GM19463 (cell line): Measurements from ENCODE around the gene SFT2D3.

Experiments
- ATAC-seq: cut with Tn5 transposase; IDR thresholded peaks from one replicate; pipeline ENCODE4 v1.9.1; 2021; ENCODE audit warnings: mild to moderate bottlenecking, moderate library complexity; ENCODE audit not compliant: unreplicated experiment

SFT2D3 gene

DNA sequence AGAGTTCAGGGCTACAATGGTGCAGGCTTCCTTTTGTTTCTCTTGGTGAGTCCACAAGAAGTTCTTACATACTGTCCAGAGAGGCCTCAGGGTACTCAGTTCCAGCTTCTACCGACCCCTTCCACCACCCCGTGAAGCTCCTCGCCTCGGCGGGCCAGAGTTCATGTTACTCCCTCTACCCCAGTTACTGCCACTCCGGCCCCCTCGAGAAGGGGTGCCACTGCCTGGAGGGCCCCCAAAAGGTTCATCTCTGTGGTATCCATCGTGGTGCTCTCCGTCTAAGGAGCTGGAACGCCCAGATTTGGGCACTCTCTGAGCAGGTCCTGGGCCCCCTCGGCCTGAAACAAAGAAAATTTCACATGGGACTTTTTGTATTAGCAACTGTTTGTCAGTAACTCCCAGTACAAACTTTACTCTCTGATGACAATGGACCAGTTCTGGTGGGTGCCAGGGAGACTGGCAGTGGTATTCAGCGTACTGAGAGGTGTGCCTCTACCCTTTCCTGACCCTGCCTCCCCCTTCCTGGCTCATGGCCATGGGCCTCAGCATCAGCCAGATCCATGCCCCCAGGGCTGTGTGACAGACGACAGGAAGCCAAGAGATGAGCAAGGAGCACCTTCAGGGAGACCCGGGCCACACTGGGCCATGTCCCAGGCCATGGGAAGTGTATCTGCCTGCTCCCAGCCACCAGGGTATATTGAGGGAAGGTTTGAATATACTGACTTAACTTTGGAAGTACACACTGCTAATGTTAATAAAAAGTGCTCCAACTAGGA, 5.1 kb downstream of the SFT2D3 start:
- ATAC-seq, result no peak

DNA sequence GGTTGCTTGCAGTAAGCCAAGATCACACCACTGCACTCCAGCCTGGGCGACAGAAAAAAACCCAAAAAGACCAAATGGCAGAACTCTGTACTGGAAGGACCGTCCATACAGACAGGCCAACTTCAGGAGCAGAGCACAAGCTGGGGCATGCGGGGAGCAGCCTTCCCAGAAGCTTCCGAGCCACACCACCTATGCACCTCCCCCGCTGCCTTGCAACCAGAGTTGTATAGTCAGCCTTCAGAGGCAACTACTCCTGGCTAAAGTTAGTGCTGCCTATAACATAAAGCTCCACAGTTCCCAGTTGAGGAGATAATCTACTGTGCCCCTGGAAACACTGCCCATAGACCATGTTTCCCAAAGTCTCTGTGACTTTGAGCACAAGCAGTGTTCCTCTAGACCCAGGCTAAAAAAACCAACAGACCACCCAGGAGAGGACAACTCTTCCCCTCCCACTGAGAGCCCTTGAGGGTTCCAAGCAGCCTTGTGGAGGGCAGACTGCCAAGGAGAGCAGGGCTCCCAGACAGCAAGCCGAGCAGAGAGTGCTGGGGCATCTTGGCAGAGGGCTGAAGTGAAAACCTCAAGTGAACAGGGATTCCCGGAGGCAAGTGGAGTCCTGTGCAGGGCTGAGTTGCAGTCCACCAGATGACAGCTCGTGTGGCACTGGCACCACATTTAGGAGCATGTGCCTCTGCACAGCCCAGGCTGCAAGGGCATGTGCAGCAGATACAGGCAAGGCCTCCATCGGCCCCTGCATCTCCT, 6.8 kb downstream of the SFT2D3 start:
- no peak for ATAC-seq

DNA sequence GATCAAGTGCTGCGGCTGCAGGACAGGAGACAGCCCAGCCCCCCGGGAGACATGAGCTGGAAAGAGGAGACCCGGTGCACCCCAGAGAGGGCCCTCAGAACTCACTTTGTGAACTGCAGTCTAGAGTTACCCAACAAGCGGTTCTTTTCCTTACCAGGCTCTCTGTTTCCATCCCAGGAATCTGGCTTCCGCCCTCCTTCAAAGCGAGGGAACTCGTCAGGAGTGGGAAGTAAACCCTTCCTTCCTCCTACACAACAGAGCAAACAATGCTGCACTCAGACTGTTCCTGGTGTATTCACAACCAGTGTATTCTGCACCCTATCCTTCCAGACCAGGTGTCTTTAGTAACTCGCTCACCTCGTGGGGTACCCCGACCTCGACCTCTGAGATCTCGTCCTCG, 8.0 kb downstream of the SFT2D3 start:
- ATAC-seq, result no peak

DNA sequence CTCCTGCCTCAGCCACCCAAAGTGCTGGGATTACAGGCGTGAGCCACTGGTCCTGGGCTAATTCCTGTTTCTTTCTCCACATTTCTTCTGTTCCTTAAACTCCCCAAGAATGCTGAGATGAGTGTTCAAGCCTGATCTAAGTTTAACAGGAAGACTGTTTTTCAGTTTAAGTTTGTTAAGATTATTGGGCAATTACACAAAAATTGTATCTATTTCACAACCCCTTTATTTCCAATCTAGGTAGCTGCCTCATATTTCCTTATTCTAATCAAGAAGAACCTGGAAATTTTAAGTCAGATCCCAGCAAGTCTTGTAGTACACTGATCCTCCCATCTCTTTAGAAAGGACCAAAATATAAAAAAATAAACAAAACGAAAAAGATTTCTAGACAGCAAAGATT, 11.7 kb downstream of the SFT2D3 start:
- ATAC-seq, result no peak

DNA sequence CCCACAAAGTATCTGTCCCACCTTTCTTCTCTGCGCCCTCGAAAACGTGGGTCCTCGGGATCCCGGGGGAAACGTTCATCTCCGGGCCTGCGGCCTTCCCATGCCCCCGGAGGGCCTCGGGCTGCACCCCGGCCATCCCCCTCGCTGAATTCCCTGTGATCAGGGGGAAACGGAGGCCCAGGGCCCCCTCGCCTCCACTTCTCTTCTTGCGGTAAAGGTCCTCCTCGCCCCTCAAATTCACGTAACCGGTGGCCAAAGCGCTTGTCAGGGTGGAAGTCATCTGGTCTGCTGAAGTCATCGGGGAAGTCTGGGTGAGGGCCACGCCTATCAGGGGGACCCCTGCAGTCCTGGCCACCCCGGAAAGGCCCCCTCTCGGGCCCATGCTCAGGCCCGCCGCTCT, 12.3 kb downstream of the SFT2D3 start:
- no peak for ATAC-seq

DNA sequence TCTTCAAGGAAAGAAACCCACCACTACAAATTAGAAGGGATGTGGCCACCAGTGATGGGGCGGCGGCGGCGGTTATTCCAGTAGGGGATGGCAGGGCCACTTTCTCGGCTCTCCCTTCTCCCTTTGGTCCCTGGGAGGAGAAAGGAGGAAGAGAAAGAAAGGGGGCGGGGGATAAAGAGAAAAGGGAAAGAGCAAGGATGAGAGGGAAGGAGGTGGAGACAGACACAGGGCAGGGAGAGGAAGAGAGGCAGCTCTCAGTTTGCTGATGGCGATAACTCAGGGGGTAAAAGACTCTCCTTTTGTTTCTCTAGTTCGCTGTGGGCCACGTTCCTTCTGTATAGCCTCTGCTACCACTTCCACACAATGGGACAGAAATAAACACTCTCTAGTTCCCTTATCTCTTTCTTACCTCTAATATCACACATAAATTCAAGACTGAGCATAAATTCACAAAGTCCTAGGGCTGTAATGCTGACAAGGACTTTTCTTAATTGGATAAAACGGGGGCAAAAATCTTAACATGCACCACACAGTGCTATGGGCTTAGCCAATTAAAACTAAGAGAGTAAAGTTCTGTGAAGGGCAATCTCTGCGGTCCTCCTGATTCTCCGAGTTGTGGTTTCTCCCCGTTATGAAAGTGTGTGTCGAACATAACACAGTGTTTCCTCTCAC, 14.6 kb downstream of the SFT2D3 start:
- ATAC-seq, result no peak

DNA sequence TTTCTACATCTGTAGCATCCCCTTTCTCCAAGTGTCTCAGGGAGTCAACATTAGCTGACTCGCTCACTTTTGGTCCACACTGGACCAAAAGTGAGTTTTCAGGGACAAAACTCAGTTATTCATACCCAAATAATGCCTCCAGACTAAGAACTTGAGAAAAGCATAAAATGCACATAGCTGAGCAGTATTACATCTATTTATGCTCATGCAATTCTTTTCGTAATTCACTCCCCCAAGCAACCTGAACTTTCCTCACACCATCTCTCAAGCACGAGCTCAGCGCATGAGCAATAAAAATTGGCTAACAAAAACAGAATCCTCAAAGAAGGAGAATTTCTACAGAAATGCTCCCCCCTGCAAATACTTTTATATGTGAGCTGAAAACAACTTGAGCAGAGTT, 17.0 kb downstream of the SFT2D3 start:
- ATAC-seq, result no peak

DNA sequence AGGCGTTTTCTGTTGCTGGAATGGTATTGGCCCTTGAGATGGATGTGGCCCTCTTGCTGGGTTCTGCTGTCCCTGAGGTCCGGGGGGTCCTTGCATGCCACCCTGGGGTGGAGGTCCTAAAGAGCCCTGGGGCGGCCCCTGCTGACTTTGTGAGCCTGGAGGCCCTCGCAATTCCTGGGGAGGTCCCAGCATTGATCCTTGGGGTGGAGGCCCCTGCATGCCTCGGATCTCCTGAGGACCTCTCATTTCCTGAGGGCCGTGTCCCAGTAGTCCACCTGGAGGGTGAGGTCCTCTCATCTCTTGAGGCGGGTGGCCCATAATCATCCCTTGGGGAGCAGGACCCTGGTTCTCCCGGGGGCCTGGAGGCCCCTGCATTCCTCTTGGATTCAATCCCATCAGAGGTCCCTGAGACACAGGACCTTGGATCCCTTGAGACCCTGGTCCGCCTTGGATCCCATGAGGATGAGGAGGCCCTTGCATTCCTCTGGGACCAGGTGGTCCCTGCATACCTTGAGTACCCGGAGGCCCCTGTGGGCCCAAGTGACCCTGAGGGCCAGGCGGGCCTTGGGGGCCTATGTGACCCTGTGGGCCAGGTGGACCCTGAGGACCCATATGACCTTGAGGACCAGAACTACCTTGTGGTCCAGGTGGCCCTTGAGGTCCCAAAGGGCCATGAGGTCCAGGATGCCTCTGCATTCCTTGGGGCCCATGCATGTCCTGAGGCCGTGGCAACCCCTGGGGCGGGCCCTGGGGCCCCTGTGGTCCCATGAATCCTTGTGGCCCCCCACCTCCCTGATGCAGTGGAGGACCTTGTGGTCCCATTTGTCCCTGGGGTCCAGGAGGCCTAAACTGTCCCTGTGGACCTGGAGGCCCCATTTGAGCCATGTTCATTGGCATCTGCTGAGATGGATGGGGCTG, 18.3 kb downstream of the SFT2D3 start:
- no peak for ATAC-seq

DNA sequence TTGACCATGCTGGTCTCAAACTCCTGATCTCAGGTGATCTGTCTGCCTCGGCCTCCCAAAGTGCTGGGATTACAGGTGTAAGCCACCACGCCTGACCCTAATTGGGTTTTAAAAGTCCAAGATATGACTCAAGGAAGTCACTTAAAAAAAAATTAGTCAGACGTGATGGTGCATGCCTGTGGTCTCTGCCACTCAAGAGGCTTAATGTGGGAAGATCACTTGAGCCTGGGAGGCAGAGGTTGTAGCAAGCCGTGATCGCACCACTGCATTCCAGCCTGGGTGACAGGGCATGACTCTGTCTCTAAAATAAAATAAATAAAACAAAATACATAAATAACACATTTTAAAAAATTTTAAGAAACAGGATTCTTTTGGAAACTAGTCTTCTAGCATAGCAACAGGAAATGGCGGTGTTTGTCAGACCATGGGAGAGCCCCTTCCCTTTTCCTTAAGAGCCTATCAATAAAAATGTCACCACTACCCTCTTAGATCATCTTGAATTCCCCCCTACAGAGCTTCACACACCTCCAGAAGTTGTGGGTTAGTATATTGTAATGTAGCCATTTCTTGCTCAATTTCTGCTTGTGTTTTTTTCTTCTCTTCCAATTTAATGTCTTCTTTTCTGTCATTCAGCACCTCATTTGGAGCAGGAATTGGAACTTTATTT, 20.1 kb downstream of the SFT2D3 start:
- no peak for ATAC-seq

DNA sequence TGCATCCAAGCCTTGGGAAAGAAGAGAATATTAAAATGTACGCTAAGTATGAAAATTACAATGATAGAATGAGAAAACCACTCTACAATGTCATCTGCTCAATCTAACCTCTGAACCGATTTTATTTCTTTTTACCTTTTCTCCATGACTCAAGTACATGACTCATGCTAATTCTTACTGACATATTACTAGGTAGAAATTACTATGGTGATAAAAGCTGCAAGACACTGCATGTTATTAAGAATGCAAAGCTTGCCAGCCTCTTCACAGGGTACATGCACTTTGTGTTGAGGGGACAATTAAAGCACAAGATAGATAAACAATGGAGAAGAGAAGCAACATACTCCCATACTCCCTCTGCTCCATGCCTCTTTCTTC, 20.7 kb downstream of the SFT2D3 start:
- ATAC-seq, result no peak

DNA sequence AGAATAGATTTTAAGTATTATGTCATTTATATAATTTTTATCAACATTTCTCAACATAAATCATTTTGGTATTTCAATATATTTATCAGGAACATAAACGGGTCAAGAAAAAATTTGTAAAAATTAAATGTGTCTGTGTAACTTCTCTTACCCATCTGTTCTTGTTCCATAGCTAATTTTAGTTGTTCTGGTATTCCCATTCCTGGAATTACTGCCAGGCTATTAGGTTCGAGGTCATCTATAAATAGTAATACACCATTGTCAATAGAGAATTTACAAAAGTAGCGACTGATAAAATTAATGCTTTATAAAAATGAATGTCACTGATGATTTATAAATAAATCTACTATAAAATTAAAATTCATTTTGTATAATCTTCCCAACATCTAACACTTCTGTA, 21.5 kb downstream of the SFT2D3 start:
- ATAC-seq, result no peak

DNA sequence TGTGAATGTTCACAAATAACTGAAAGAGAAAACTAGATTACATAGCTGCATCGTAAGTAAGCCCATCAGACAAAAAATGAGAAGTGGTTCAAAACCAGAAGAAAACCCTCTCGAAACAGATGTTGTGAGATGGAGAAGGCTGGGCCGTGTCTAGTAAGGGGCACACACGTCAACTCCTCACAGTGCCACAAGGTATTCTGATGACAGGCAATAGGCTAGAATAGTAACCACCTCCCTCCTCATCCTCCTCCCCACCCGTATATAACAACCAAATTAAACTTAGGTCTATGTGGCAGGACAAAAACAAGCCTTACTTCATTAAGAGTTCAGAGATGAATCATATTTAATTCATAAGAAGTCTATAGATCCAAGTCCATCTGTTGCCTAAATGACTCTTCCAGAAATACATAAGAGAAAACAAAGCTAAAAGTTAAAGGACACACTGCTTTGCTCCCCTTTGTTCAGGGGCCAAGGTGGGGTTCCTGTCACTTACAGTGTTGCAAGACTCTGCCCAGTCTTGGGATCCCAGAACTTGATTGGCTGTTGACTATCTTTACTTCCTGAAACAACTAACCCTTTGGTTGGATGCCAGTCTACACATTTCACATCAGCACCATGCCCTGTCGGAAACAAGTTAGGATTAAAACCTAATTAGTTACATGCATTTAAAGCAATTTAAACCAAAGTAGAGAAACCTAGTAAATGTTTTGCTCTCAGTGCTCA, 25.0 kb downstream of the SFT2D3 start:
- no peak for ATAC-seq

DNA sequence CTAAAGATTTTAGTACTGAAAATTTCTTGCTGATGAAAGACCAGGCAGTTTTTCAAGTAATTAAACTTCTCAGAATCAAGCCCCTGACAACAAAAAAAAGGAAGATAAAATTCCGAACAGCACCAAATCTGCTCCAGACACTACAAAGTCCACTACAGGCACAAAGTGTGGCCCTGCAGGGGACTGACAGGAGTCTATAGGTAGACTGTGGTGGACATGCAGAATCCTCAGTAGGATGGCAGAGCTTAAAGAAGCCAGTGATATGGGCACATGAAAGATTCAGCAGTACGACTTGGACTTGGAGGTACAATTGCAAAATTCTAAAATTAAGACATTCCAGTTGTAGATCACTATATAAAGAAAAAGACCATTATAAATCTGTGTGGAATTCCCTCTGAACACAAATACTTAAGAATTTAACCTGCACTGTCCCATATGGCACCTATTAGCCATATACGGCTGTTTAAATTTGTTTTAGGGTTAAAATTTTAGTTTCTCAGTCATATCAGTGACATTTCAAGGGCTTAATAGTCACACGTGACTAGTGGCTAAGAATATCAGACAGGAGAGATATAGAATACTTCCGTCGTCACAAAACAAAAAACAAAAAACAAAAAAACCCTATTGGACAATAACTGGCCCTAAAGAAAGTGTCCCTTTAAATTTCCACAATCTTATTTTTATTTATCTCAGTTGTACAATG, 32.0 kb downstream of the SFT2D3 start:
- ATAC-seq, result no peak

DNA sequence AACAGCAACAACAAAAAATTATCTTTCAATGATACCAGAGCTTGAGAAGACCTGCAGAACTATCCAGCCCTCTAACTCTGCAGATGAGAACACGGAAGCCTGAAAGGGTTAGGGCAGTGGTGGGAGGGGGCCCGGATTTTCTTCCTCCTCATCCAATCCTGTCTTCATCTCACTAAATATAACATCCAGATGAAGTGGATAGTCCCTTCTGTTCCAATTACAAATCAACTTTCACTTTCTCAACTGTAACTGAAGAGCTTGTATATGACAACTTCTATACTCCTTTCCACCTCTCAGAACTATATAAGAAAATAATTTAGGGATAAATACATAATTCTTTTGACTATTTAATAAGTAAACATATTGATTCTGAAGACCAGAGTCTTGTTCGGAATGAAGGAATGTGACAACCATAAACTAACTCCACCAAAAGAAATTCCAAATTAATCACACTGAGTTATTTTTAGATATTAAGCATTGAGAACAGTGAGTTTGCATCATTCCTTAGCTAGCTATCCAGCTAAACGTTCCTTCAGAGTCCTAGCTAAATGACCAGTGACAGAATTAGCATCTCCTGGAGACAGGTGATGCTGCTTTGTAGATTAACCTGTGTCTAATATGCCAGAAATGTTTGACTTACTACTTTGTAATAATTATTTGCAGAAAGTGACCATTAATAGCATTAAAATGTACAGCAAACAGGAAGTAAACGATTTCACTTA, 32.7 kb downstream of the SFT2D3 start:
- no peak for ATAC-seq

DNA sequence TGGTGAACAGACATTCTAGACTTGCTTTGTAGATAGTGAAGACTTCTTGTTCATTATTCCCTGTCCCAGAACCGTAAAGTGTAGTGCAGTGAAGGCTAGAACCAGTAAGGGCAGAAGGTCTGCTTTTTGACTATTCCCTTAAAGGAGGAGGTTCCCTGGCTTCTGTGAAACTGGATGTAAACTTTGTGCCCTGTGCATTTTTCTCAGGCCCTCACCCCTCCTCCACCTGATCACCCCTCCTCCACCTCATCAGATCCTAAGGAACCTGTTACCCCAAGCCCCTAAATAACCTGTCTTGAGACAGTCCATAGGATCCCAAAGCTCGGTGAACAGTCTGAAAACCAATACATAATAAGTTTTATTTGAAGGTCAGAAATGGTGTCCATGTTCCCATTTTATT, 33.7 kb downstream of the SFT2D3 start:
- no peak for ATAC-seq

DNA sequence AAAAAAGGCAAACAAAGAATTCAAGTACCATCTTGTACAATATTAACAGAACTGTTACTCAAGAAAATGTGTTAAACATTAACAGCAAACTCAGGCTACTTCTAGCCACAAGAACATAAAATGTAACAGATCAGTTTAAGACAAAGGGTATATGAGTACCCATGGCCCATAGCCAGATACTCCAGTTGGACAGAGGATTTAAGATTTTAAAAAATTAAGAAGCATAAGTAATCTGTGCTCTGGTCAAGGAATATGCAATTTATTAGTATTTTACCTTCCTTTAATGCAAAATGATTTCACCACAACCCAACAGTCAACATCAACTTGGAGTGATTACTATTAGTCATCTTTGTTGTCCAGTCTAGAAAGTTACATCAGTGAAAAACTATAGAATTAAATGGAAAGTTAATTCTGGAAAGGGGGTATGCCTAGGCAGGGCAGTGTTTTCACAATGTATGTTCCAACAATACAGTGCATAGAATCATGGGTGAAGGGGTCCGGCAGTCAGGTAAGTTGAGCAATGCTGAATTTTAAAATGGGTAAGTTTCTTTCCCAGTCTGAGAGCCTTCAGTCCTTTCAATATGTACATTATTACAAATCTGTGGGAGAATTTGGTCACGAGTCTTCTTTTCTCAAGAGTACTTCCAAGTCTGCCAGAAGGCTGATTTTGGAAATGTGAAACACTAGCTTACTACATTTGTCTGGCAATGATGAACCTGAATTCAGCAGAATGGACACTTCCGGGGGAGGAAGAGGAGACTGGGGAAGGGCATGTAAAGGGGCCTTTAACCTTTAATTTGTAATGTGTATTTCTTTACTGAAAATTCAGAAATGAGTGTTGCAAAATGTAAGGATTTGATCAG, 34.5 kb downstream of the SFT2D3 start:
- peak; percentile 62 for ATAC-seq

DNA sequence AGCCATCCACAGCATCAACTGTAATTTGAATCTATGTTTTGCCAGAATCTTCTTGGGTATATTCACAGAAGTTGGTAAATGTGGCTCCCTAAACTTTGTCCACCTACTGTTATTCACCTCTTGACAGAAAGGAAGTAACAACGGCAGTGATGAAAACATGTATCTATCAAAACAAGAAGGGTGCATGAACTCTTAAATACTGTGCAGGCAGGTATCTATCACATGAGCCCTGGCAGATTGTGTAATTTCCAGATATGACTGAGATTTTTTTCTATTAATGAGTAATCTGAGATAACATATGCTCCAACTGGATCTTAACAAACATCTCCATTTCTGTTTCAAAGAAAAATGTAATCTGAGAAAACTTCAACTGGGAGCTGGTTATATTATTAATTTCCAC, 36.6 kb downstream of the SFT2D3 start:
- ATAC-seq, result no peak

DNA sequence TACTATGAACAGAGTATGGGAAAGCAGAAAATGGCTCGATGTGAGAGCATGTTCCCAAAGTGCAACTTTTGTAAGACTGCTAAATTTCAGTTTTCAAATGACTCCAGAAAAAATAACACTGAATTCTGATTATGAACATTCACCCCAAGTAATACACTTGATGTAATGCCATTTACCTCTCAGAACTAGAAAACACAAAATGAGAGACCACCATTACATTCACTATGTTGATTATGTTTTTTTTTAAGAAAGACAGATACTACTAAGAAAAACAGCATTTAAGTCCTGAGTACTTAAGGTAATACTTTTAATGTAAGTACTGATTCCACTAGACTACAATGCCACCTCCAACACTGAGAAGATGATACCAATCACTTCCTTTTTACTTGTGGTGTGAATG, 38.5 kb downstream of the SFT2D3 start:
- no peak for ATAC-seq
